GM19395 (cell line): ENCODE results near the gene HPS1.
A peak's percentile ranks its signal among the peaks of the same experiment; 100 is the strongest.

Experiments
- ATAC-seq: cut with Tn5 transposase; IDR thresholded peaks from one replicate; pipeline ENCODE4 v1.9.1; 2021; ENCODE audit warnings: mild to moderate bottlenecking, moderate library complexity; ENCODE audit not compliant: unreplicated experiment

HPS1 gene

DNA sequence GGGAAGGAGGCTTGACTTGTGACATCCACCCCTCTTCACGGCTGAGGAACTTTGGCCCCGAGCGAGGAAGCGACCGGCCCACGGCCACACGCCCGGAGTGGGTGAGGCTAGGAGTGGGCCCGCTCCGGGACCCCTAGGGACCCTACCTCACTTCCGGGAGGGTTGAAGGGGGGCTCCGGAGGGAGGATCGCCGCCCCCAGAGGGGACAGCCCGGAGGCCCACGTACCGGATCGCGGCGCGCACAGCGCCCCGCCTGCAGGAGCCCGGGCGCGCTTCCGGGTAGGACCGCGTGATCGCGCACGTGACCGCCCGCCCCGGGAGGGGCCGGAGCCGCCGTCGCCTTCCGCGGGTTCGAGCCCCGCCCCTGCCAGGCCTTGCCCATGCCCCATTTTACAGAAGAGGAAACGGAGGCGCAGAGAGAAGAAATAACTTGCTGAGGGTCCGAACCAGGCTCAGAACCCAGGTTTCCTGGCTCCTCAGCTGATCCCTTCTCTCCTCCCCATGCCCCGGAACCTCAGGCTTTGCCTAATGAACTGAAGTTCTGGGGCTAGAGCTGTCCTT lies at the start of gene HPS1:
HPS1 (minus strand) TSS at position 275 of the 561 bp plus-strand sequence. CDS start 3,695 bp downstream, outside the sequence.
- peak; percentile 89 for ATAC-seq

DNA sequence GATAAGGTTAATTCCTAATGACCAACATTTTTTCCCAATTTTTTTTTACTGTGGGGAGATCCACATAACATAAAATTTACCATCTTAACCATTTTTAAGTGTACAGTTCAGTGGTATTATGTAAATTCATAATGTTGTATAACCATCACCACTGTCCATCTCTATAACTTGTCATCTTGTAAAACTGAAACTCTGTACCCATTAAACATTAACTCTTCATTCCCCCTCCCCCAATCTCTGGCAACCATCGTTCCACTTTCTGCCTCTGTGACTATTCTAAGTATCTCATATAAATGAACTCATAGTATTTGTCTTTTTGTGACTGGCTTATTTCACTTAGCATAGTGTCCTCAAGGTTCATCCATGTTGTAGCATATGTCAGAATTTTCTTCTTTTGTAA lies 46.0 kb upstream of the HPS1 start:
- ATAC-seq: no peak

DNA sequence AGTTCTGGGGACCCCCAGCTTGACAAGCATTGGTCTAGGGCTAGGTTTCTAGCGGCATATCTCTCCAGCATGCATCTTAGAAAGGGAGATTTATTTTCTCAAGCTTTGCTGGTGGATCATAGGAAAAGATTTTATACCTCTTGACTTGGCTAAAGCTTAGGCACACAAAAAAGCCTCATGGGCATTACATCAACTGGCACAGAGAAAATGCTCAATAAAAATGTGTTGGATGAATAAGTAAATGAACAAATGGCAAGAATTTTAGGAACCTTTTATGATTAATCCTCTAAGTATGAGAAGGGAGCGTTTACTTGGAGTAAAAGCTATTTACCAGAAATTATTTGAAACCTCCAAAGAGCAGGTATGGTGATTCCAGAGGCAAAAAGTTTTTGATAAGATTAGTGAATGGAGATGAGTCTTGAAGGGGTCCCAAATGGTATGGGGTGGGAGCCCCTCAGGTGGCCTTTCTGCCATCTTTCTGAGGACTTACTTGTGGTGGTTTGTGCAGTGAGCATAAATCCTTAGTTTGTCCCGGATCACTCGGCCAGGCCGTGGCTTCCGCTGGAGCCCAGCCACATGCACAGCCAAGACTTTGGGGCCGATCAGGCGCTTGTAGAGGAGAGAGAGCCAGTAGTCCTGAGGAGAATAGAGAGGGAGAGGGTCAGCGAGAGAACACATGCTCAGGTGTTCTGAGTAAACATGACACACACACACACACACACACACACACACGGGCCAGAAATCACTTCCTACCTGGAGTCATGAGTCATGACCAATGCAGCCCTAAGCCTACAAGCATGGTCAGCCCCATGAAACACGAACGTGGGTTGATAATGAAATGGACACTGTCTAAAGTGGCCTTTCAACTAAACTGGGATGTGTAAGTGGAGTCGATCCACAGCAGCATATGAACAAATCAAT lies 43.1 kb upstream of the HPS1 start:
- ATAC-seq: no peak

DNA sequence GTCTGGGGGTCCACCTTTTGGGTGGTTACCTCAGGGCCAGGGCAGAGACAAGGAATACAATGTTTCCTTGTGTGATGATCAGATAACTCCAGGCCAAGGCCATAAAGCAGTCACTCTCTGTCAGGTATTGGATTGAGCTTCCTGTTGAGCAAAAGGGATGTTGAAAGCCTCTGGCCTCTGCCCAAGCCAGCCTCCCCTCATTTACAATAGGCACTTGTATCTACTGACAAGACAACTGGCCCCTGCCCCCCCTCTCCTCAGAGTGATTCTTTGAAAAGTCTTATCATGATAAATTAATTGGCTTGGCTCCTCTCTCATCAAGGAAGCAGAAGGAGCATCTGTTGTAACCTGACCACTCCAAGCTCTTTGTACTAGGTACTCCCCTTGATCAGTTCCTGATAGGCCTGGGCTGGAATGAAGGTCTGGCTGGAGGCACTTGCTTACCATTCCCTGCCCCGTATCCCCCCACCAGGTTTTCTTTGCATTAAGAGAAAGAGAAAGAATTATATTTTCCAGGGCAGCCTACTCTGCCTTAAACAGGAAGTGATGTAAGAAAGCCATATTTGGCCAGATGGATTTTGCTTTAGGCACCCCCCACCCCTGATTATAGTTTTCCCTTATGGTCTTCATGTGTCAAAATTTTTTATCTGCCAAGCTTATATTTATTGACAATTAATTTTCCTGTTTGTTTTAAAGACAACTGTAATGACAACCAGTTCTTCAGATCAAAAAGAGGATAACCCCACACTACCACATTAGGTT lies 42.1 kb upstream of the HPS1 start:
- no peak for ATAC-seq

DNA sequence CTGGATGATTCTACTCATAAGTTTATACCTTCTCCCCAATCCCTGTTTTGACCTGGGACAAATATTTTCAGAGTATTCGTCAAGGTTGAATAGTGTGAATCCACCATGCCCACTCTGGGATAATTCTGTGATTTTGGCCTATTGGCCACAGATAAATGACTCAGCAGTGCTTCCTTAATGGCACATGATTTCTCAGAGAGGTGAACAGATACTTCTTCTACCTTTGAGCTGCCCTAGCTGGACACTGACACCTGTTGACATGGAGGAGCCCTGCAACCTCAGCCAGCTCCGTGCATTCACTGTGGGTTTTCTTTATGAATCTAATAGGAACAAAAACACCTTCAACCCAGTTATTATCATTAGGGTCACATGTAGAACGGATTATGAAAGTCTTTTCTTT lies 40.9 kb upstream of the HPS1 start:
- no peak for ATAC-seq

DNA sequence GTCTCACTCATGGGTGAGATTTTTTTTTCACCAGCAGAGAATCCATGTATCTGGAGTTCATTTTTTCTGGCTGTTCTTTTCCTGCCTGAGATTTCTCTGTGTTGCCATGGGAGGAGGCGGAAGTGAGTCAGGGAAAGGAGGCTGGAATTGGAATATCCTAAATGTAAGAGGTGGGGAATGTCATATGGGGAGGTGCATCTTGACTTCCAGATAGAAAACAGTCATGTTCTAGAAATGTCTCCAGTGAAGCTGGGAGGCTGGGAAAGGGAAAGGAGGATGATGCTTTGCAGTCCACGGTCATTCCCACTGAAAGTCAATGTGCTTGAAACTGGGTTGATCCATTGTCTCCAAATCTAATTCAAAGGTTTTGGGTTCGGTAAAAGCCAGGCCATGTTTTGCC lies 39.7 kb upstream of the HPS1 start:
- ATAC-seq: no peak

DNA sequence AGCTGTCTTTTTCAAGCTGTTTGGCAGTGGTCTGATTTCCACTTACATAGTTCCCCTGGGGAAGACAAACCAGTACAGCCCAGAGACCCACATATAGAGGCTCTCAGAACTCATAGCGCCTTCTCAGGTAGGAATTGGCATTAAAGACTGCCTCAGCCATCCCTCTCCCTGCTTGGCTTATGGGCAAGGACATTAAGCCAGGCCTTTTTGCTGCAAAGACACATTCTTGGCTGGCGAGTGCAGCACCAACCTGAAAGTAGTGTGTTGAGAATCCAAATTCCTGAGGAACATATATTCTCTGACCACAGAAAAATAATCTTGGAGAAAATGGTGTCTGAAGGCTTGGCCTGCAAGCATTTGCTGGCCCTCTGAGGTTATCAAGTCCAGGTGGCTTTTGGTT lies 39.2 kb upstream of the HPS1 start:
- ATAC-seq: no peak

DNA sequence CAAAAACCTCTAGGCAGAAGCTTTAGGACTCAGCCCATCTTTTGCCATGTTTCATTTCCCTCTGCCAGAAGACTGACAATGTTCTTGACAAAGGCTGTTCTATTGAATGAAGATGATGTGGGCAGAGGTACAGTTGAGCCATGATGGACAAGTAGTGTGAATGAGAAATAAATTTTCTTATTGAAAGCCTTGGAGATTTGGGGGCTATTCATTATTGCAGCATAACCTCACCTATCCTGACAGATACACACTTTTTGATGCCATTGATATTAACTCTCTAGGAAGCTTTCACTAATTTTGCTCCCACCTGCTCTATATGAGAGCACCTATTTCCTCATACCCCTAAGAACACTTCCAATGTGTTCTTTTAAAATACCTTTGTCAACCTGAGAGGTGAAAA lies 36.9 kb upstream of the HPS1 start:
- ATAC-seq: no peak

DNA sequence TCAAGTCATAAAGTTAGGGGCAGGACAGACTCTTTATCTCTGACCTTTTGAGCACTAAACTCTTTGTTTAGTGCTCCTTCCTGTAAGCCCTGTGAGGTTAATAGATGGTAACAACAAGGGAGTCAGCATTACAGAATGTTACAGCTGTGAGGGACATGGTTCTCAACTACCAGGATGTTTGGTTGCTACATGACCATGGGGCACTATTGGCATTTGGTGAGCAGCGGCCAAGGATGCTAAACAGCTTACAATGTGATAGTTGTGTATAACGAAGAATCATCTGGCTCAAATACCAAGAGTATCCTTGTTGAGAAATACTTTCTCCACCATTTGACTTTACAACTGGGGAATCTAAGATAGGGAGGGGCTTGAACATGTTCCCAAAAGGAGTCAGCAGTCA lies 35.4 kb upstream of the HPS1 start:
- no peak for ATAC-seq

DNA sequence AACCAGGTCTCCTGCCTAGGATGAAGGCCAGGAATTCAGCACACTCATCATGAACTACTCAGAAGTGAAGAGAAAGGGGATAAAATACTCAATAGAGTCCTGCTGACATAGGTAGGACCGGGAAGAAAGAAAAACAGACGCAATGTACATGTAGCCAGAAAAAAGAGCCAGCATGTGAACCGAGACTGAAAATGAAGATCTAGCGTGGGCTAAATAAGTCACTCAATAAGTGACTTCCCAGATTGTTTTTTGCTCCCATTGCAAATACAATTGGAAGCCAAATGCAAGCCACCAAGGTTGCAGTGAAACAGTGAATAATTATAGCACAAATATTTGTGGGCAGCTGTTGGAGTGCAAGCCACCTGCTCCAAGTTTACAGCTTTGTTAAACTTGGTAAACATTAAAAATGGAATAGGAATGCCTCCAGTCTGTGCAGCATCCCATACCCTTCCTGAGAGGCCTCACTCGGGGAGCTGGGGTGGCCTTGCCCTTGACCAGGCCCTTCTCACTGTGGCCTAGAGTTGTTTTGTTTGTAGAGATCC lies 34.7 kb upstream of the HPS1 start:
- ATAC-seq: no peak

DNA sequence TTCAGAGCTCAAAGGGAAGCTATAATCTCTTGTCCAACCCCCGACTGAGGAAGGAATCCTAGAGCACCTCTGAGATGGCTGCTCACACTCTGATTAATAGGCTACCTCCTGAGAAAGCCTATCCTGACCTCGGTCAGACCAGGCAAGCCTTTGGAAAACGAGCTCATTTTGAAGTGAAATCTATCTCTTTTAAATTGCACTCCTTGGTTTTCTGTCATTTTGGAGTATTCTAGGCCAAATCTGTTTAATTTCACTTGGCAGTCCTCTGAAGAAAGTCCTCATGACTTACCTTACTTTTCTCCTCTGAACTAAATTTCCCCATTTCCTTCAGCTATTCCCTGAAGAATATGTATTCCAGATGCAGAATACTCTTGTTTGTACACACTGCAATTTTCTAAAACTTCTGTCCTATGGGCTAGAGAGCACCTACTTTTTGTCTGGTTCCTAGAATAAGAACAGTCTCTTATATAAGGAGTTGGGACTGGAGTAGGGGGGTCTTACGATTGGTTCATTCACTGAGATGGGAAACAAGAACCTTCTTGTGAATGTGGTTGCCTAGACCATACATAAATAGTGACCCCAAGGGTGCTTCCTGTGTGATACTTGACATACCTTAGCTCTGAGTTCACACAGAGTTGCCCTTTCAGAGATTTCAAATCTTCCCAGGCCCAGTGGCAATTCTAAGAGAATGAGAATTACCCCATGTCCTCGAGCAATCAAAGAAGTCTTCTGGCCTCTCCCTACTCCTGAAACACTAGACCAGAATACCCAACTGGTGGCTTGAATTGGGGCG lies 31.9 kb upstream of the HPS1 start:
- no peak for ATAC-seq

DNA sequence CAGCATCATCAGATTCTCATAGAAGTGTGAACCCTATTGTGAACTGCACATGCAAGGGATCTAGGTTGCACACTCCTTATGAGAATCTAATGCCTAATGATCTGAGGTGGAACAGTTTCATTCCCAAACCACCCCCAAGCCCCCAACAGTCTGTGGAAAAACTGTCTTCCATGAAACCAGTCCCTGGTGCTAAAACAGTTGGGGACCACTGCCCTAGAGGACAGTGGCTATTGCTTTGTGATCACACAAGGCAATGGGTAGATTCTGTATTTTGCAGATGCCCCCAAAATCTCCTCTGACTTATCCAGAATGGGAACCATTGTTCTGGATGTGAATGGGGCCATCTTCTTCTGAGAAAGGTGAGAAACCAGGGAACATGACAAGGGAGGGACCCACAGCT lies 31.1 kb upstream of the HPS1 start:
- no peak for ATAC-seq

DNA sequence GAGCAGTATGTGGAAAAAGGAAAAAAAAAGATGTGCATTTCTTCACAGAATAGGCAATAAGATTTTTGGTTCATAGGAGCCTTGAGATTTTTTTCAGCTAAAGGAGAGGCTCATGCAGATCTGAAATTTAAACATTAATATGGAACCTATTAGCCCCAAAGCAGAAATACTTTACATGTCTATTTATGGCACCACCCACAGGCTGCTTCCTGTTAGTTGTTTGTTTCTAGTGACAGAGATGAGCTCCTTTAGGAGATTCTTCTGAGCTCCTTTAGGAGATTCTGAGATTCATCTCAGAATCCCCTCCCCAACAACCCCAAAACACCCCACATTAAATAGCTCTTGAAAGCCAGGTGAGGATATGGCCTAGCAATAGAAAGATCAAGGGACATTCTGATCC lies 27.9 kb upstream of the HPS1 start:
- ATAC-seq: no peak

DNA sequence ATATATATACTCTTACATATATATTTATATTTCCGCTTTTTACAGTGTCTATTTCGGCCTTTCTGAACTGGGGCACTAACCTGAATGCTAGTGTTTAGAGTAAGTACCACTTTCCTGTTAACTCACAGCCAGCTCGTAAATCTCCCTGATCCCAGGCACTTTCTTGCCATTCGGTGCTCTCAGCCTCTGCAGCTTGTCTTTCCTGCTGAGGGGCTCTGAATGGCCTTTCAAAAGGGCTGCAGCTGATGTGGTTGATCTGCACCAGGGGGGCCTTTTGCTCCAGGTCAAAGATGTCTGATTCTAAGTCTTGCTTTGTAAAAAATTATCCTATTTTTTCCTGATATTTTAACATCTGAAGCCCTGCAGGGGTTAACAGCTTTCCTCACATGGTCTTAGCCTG lies 25.5 kb upstream of the HPS1 start:
- no peak for ATAC-seq

DNA sequence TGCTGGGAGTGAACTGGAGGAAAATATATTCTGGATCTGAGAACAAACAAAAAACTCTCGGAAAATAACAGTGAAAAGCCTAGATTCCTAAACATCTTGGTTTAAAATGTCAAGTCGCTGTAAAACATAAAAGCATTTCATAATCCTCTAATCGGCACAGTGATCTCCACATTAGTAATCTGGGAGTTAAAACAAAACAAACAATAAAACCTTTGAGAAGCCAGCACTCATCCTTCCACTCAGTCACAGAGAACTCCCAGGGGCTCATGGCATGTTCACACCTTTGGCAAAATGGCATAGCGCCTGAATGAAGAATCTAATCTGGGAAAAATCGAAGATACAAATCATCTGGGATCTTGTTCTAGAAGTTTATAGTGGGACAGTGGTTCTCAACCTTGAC lies 24.1 kb upstream of the HPS1 start:
- ATAC-seq: no peak

DNA sequence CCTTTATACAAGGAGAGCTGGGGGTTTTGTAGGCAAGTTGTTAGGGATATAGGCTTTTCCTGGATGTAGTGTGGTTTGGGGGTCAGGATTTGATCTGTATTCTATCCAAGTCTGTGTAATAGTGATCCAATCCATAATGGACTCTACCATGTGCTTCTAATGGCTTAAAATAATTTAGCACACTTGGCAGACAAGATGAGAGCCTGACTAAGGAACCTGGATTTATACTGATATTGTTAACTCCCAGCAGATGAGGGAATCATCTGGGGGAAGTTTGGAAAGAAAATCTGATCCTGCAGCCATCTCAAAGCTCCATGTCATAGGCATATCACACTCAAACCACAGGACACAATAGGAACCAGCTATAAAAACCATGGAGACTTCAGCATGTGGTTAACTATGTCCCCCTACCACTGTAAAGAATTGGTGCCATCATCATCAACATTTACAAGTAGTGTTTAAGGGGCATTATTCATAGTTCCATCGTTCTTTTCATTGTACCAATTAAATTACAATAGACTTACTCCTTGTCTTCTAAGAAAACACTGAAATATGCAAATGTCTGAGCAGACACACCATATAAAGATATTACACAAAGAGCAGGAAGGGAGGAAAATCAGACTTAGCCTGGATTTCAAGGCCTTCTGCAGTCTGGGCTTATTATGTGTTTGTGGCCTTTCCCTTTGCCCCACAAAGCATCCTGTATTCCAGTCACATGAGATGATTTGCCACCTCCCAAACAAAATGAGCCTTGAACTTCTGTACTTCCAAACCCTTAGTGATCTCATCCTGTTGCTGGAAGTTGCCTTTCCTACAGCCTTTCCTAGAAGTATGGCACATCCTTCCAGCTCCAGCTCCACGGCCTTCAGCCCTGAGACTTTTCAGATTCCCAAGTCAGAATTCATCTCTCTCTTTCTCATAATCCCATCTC lies 22.5 kb upstream of the HPS1 start:
- ATAC-seq: no peak

DNA sequence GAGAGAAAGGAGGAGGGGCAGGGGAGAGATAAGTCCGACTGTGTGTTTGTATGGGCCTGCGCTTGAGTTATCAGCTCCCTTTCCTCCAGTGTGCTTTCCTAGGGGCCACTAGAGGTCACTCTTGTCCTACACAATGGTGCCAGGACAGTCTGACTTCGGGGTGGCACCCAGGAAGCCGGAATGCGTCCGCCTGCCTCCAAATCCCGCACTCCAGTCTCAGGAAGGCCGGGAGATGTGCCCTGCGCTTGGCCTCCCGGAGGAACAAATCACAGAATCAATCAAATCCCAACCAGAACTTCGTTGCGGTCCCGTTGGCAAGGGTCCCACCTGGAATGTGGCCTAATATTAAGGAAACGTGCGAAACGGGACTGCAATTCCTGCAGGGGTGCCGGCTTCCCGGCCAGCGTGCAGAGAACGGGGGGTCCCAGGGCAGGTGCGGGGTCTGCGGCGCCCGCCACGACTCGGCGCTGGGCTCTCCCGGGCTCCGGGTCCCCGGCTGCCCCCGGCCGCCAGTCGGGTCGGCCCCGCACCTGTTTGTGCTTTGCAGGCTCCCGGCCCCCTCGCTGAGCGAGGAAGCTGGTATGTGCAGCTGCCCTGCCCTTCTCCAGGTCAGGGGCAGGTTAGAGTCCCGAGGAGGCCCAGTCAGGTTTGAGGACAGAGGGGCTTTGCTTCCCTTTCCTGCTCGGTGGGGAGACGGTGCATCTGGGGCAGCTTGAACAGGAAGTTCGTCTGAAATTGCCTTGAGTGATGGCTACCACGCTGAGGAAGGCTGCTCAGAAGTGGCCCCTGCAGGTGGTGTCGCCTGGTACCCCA lies 21.0 kb upstream of the HPS1 start:
- ATAC-seq: peak; percentile 95

DNA sequence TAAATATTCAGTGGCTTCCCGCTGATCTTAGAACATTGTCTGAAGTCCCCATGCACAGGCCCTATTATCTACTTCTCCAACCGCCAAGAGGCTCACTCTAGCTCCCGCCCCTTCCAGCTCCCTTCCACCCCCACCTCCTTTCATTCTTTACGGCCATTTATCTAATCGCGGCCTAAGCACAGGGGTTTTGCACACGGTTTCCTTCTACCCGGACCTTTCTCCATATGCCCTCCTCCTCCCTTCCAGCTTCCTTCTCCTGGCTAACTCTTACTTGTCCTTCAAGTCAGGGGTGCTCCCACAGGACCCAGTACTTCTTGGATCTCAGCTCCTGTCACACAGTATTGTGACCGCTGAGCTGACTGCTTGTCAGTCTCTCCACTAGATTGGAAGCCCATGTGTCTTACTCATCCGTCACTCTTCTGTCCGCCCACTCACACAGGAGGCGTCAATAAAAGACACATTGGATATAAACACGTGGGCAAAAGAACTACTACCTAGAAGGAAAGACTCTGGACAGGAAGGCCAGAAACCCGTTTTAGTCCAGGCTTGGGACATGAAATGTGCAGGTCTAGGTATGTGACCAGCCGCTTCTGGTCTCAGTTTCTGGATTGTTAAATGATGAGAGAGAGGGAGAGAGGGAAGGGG lies 20.2 kb upstream of the HPS1 start:
- peak; percentile 7 for ATAC-seq
